ENCODE results near the gene FAM43B. TPM values are rescaled to one million over a fixed set of nuclear protein-coding genes. Genes with fewer than 3 reads are reported as not detected.

Gene FAM43B
- total RNA-seq, 4 donors from 2014 or later: 0.90 to 1.0 TPM; not detected in 2

DNA sequence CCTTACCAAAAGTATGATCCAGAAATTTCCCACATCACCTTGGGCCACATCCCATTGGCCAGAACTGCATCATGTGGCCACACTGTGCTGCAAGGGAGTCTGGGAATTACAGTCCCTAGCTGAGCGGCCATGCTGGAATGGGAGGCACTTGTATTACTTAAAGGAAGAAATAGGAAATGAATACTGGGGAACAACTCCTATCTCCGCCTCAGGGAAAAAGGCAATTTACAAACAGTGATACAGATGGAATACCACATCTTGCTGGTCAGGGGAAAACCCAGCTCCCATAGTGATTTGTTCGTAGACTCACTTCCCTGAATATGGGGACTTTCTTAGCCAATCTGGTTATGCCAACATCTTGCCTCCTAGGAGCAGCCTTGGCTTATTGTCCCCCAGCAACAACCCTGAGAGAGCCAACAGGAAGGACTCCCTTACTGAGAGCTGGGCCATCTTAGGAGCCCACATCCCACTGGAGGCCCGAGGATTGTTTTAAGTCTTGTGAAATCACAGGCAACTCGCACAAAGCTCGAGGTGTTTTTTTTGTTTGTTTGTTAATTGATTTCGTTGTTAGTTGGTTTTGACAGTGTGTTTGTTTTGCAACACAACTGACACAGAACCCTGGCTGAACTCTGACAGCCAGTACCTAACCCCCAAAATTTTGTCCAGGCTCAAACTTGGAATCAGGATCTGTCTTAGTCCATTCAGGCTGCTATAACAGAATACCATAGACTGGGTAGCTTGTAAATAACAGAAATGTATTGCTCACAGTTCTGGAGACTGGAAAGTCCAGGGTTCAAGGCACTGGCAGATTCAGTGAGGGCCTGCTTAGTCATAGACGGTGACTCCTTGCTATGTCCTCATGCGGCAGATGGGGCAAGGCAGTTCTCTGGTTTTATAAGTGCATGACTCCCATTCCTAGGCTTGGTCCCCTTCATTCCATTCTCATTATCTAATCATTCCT, 51.4 kb downstream of the FAM43B start:
- Histone ChIP-seq H3K4me3 (no peak overlapping the region), H3K27ac (no peak overlapping the region), H3K9me3 (no peaks in the 10 kb centered on the region), H3K4me1 (no peaks in the 10 kb centered on the region), H3K36me3 (no peaks in the 10 kb centered on the region), H3K27me3 (no peaks in the 10 kb centered on the region)
- no peak for DNase-seq (ENCODE audit: low spot score in 2 of 2)
- TF ChIP-seq POLR2A (IDR thresholded peaks at IDR 0.05): no peak
- TF ChIP-seq, protein P1, sequence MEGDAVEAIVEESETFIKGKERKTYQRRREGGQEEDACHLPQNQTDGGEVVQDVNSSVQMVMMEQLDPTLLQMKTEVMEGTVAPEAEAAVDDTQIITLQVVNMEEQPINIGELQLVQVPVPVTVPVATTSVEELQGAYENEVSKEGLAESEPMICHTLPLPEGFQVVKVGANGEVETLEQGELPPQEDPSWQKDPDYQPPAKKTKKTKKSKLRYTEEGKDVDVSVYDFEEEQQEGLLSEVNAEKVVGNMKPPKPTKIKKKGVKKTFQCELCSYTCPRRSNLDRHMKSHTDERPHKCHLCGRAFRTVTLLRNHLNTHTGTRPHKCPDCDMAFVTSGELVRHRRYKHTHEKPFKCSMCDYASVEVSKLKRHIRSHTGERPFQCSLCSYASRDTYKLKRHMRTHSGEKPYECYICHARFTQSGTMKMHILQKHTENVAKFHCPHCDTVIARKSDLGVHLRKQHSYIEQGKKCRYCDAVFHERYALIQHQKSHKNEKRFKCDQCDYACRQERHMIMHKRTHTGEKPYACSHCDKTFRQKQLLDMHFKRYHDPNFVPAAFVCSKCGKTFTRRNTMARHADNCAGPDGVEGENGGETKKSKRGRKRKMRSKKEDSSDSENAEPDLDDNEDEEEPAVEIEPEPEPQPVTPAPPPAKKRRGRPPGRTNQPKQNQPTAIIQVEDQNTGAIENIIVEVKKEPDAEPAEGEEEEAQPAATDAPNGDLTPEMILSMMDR (IDR thresholded peaks at IDR 0.05): no peak
- no peak for TF ChIP-seq EP300 (IDR thresholded peaks at IDR 0.05)
- 85 to 91% methylated on average over 9 of the region's 9 CpGs for WGBS, 2 donors

Other genes with a start within 250 kb of the FAM43B start
- gene CAMK2N1, start 66.4 kb upstream of the FAM43B start, total RNA-seq: 1 to 10 TPM; 2.4 to 5.9 (median 4.8) TPM
- 10 to 100 TPM; 27.5 to 31.2 (median 30.6) TPM for gene MUL1, start 44.4 kb upstream of the FAM43B start, total RNA-seq
- gene CDA, start 36.5 kb downstream of the FAM43B start, total RNA-seq: 1 to 10 TPM in 3 of 4 donors, under 1 TPM in 1; 0.84 to 5.7 (median 3.8) TPM
- gene PINK1, start 80.9 kb downstream of the FAM43B start, total RNA-seq: 100 to 1,000 TPM in 3 of 4 donors, 10 to 100 TPM in 1; 93.9 to 134 (median 124) TPM
- 100 to 1,000 TPM in 2 of 4 donors, 10 to 100 TPM in 2; 79.7 to 115 (median 99.6) TPM for gene DDOST, start 108.8 kb downstream of the FAM43B start, total RNA-seq
- 1 to 10 TPM in 3 of 4 donors, under 1 TPM in 1; 0.59 to 4.2 (median 3.3) TPM for gene KIF17, start 165.4 kb downstream of the FAM43B start, total RNA-seq
- gene SH2D5, start 180.1 kb downstream of the FAM43B start, total RNA-seq: not detected
- 100 to 1,000 TPM; 222 to 491 (median 311) TPM for gene HP1BP3, start 234.7 kb downstream of the FAM43B start, total RNA-seq

Measured in tibial nerve (tissue), 4 donors.